Chondrocyte (in vitro differentiated cells): ENCODE results near the gene ALCAM. TPM values are rescaled to one million over a fixed set of nuclear protein-coding genes. Genes with fewer than 3 reads are reported as not detected.

ENCODE experiments used
- DNase-seq: peaks from one replicate; pipeline ENCODE4 v3.0.0; 2021; ENCODE audit warnings: mixed read lengths, low spot score
- H3K27ac Mint-ChIP-seq: one replicate; pipeline ENCODE4 v1.8.0; 2021; ENCODE audit warnings: mild to moderate bottlenecking, moderate library complexity, mixed read lengths; ENCODE audit not compliant: unreplicated experiment
- H3K27me3 Mint-ChIP-seq: 2 replicates; pipeline ENCODE4 v1.8.0; 2021; ENCODE audit warnings: low read depth, mixed read lengths
- H3K36me3 Mint-ChIP-seq: 2 replicates; pipeline ENCODE4 v1.8.0; 2021; ENCODE audit warnings: low read depth, mixed read lengths
- H3K4me1 Mint-ChIP-seq: 2 replicates; pipeline ENCODE4 v1.8.0; 2021; ENCODE audit warnings: low read depth, mild to moderate bottlenecking, mixed read lengths
- H3K4me3 Mint-ChIP-seq: one replicate; pipeline ENCODE4 v1.8.0; 2021; ENCODE audit warnings: mild to moderate bottlenecking, moderate library complexity, mixed read lengths; ENCODE audit not compliant: unreplicated experiment
- H3K9me3 Mint-ChIP-seq: 2 replicates; pipeline ENCODE4 v1.8.0; 2021; ENCODE audit warnings: low read depth, mixed read lengths
- total RNA-seq: library from RNA; stranded (reverse); gene quantifications from 3 replicates; pipeline ENCODE4 v1.2.1, GENCODE V29; 2021
- TF ChIP-seq, protein P1 (sequence below): fragments of 200-600 bp; sonication (generic); IDR thresholded peaks from 2 replicates; pipeline ENCODE4 v1.5.0; 2021; ENCODE audit warnings: antibody characterized with exemption, mild to moderate bottlenecking, moderate library complexity

ALCAM gene
- total RNA-seq, 1 donor from 2014 or later = 270 TPM

GRCh38 chr3:105459566-105460290 is 93.0 kb downstream of the ALCAM start:
- Mint-ChIP-seq H3K9me3 (no peaks in the 10 kb centered on the region), H3K27me3 (no peaks in the 10 kb centered on the region), H3K27ac (no peak overlapping the region), H3K4me3 (no peak overlapping the region), H3K36me3 (no peaks in the 10 kb centered on the region), H3K4me1 (peaks cover 39% of the 10 kb centered on the region)
- DNase-seq = no peak
- TF ChIP-seq, protein P1, sequence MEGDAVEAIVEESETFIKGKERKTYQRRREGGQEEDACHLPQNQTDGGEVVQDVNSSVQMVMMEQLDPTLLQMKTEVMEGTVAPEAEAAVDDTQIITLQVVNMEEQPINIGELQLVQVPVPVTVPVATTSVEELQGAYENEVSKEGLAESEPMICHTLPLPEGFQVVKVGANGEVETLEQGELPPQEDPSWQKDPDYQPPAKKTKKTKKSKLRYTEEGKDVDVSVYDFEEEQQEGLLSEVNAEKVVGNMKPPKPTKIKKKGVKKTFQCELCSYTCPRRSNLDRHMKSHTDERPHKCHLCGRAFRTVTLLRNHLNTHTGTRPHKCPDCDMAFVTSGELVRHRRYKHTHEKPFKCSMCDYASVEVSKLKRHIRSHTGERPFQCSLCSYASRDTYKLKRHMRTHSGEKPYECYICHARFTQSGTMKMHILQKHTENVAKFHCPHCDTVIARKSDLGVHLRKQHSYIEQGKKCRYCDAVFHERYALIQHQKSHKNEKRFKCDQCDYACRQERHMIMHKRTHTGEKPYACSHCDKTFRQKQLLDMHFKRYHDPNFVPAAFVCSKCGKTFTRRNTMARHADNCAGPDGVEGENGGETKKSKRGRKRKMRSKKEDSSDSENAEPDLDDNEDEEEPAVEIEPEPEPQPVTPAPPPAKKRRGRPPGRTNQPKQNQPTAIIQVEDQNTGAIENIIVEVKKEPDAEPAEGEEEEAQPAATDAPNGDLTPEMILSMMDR = no peak

- no peak for DNase-seq
Observed at GRCh38 chr3:105463620-105464019, 96.9 kb downstream of the ALCAM start.

GRCh38 chr3:105465251-105465853 is 98.6 kb downstream of the ALCAM start:
- TF ChIP-seq, protein P1 = no peak
- no peak overlapping the region for H3K4me3 Mint-ChIP-seq
- H3K27ac Mint-ChIP-seq = no peak overlapping the region
- no peaks in the 10 kb centered on the region for H3K9me3 Mint-ChIP-seq
- DNase-seq = no peak
- H3K36me3 Mint-ChIP-seq = no peaks in the 10 kb centered on the region
- H3K27me3 Mint-ChIP-seq = no peaks in the 10 kb centered on the region
- H3K4me1 Mint-ChIP-seq = peaks cover 54% of the 10 kb centered on the region

More at GRCh38 chr3:105463620-105464019, 96.9 kb downstream of the ALCAM start:
- TF ChIP-seq, protein P1 = no peak
- Mint-ChIP-seq H3K27ac (no peak overlapping the region), H3K27me3 (no peaks in the 10 kb centered on the region), H3K4me3 (no peak overlapping the region), H3K36me3 (no peaks in the 10 kb centered on the region), H3K9me3 (no peaks in the 10 kb centered on the region), H3K4me1 (peaks cover 65% of the 10 kb centered on the region)

DNA sequence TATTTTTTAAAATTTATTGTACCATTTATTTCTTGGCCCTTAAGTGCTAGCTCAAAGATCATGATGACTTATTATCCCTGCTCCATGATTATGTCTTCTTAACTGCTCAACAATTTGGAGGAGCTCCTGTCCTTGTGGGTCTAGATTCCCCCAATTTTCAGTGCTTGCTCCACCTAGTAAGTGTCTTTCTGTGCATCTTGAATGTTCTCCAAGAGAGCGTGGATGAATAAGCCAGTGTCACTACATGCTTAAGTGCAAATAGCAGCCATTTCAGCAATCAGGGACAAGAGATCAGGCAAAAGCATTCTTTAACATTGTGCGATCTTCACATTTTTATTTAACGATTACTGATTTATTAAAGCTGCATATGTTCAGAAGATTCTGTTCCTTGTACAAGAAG is 99.4 kb downstream of the ALCAM start:
- no peaks in the 10 kb centered on the region for H3K9me3 Mint-ChIP-seq
- H3K36me3 Mint-ChIP-seq = no peaks in the 10 kb centered on the region
- TF ChIP-seq, protein P1 = no peak
- peaks cover 50% of the 10 kb centered on the region for H3K4me1 Mint-ChIP-seq
- H3K27me3 Mint-ChIP-seq = no peaks in the 10 kb centered on the region
- DNase-seq = no peak
- no peak overlapping the region for H3K4me3 Mint-ChIP-seq
- no peak overlapping the region for H3K27ac Mint-ChIP-seq

- Mint-ChIP-seq H3K9me3 (no peaks in the 10 kb centered on the region), H3K27me3 (no peaks in the 10 kb centered on the region), H3K4me1 (peaks cover 50% of the 10 kb centered on the region), H3K36me3 (no peaks in the 10 kb centered on the region), H3K4me3 (no peak overlapping the region), H3K27ac (peak overlapping the region; percentile 70)
- no peak for DNase-seq
- TF ChIP-seq, protein P1 = no peak
Observed at GRCh38 chr3:105466495-105467404, 100.0 kb downstream of the ALCAM start.
